C4-2B (cell line): ENCODE results near the gene PTPRN2.

Source experiments
- ZFX ChIP-seq: fragments of 450-650 bp; IDR thresholded peaks from 2 replicates; pipeline ENCODE4 v1.6.1; 2017
- TF ChIP-seq, protein P1 (sequence below): fragments of 450-650 bp; conservative IDR thresholded peaks from 2 replicates; pipeline ENCODE4 v1.5.1; 2017; ENCODE audit warnings: mild to moderate bottlenecking

DNA sequence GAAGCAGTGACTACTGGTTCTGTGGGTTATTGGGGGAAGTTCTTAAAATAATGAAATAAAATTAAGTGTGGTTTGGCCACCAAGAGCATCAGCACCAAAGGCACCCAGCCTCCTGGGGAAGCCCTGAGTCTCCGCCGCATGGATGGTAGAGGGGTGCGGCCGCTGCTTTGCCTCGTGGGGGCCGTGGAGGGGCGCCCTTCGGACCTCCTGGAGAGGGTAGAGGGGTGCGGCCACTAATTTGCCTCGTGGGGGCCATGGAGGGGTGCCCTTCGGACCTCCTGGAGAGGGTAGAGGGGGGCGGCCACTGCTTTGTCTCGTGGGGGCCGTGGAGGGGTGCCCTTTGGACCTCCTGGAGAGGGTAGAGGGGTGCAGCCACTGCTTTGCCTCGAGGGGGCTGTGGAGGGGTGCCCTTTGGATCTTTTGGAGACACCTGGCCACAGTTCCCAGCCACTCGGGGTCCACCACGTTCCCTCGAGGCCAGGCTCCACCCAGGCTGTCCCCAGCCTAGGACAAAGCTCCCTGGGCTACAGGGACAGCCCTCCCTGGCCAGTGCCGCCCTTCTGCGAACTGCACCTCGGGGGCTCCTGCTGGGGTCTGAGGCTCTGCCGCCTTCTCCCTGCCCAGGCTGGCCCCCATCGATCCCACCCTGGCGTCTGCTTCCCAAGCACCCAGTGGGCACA, 535.1 kb downstream of the PTPRN2 start:
- TF ChIP-seq, protein P1, sequence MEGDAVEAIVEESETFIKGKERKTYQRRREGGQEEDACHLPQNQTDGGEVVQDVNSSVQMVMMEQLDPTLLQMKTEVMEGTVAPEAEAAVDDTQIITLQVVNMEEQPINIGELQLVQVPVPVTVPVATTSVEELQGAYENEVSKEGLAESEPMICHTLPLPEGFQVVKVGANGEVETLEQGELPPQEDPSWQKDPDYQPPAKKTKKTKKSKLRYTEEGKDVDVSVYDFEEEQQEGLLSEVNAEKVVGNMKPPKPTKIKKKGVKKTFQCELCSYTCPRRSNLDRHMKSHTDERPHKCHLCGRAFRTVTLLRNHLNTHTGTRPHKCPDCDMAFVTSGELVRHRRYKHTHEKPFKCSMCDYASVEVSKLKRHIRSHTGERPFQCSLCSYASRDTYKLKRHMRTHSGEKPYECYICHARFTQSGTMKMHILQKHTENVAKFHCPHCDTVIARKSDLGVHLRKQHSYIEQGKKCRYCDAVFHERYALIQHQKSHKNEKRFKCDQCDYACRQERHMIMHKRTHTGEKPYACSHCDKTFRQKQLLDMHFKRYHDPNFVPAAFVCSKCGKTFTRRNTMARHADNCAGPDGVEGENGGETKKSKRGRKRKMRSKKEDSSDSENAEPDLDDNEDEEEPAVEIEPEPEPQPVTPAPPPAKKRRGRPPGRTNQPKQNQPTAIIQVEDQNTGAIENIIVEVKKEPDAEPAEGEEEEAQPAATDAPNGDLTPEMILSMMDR: no peak
- no peak for TF ChIP-seq ZFX
